ENCODE results near the gene ZNF792. TPM values are rescaled to one million over a fixed set of nuclear protein-coding genes. Genes with fewer than 3 reads are reported as not detected.
"Not testable (repeated sequence)": the region's sequence is repeated elsewhere in the genome, so short reads cannot be mapped to it uniquely, and the experiment has no call there.

Gene ZNF792
- total RNA-seq, 1 donor from 2014 or later = 19.0 TPM

DNA sequence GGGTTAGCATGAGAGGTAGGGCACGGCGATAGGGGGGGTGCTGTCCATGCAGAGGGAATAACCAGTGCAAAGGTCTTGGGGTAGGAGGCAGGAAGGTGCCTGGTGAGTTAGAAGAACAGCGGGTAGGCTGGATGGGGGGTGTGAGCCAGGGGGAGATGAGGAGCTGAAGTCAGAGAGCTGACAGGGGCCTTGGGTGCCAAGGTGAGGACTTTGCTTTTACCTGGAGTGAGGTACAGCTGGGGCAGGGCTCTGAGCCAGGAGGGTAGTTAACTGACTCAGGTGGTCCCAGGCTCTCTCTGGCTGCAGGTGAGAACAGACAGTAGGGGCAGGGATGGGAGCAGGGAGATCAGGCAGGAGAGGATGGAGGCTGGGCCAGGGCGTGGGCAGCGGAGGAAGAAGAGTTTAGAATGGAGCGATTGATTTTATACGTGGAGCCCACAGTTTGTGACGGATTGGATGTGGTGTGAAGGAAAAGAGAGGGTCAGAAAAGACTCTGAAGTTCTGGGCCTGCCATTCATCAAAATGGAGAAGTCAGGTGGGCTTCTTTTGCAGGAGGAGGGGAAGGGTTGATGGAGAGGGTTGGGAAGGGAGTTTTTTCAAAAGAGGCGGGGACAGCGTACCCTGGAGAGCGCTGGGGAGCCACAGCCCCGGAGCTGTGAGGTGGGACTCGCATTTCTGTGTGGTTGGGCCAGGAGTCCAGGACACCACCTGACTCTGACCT lies 34.9 kb upstream of the ZNF792 start:
- no peak for DNase-seq

DNA sequence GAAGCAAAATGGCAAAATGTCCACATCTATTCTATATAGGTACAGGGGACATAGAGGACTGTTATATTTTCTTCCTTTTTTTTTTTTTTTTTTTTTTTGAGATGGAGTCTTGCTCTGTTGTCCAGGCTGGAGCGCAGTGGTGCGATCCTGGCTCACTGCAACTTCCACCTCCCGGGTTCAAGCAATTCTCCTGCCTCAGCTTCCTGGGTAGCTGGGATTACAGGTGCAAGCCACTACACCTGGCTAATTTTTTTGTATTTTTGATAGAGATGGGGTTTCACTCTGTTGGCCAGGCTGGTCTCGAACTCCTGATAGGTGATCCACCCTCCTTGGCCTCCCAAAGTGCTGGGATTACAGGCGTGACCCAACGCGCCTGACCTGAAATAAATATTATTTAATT lies 34.2 kb upstream of the ZNF792 start:
- not testable (repeated sequence) for DNase-seq

DNA sequence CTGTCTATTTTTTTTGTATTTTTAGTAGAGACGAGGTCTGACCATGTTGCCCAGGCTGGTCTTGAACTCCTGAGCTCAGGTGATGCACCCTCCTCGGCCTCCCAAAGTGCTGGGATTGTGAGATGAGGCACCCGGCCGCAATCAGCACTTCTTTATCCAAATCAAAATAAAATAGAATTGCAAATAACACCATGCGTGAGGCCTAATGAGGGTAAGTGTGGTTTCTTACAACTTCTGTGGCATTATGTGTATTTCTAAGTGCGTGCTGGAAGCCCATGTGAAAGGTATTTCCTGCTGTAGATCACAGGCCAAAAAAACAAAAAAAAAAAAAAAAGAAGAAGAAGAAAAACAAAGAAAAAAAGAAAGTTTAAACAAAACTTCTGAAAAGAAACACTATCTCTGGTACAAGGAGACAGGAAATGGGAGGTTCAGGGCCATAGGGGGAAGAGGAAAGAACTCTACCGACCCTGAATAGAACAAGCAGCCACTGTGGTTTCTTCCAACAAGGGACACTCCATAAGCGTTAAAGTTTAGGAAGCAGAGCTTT lies 33.1 kb upstream of the ZNF792 start:
- no peak for DNase-seq

DNA sequence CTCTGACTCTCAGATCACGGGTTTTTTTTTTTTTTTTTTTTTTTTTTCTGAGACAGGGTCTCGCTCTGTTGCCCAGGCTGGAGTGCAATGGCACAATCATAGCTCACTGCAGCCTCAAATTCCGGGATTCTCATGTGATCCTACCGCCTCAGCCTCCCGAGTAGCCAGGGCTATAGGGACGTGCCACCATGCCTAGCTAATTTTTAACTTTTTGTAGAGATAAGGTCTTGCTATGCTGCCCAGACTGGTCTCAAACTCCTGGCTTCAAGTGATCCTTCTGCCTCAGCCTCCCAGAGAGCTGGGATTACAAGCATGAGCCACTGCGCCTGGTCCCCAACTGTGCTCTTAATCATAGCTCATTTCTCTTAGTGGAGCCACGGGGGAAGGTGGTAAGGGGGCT lies 31.5 kb upstream of the ZNF792 start:
- DNase-seq = no peak

DNA sequence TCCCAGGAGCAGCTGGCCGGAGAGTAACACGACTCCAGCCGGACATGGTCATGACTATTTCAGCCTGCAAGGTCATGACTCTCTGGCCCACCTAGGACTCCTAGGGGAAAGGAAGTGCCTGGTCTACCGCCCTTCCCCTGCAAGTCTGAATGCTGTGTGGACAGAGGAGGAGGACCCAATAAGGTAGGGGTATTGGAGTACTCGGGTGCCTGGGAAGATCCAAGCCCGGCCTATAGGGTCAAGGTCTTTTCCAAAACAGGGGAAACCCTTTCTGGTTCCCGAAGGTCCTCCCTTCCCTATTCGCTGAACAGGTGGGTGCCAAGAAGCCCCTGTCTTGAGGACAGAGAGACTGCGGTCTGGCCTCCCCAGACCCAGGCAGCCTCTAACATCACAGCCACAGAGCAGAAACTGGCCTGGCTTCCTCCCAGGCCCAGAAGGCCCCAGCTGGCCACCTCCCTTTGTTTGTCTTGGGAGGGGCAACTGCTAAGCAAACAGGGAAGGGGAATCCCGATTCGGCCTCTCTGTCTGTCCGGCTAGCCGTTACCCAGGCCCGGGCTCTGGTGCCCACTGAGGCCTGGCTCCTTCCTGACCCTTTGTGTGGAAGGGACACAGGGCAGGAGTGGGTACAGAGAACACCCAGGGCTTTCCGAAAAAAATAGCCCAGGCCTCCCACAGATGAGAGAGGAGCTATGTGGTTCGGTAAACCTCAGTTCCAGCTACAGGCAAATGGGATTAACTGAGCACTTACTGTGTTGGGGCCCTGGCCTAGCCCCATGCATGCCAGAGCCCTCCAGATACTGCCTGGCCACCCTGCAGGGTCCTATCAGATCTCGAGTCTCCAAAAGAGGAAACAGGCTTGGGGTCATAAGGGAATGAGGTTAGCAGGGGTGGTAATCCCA lies 30.9 kb upstream of the ZNF792 start:
- no peak for DNase-seq

DNA sequence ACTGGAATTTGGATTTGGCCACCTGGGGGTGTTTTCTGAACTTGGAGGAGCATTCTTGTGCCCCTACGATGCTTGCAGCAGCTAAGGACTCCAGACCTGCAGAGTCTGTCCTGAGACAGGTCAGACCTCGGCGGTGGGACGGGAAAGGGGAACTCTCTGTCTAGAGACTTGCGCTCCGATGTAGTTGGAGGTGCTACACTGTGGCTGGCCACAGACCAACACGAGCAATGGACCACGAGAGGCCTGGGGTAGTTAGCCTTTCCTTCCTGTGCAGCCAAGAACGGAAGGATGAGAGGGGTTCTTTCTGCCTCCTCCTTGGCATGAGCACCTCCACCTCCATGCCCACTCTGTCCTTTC lies 30.2 kb upstream of the ZNF792 start:
- DNase-seq = no peak

DNA sequence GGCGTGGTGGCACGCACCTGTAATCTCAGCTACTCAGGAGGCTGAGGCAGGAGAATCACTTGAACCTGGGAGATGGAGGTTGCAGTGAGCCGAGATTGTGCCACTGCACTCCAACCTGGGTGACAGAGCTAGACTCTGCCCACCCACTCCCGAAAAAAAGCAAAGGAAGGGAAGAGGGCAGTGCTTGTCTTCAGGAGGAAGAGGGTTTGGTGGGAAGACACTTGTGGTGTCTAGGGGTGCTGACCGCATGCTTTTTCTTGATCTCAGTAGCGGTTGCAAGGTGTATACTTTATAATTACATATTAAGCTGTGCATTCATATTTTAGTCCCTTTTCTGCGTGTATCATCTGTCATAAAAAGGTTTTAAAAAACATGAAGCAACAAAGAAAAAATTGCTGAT lies 28.6 kb upstream of the ZNF792 start:
- not testable (repeated sequence) for DNase-seq

DNA sequence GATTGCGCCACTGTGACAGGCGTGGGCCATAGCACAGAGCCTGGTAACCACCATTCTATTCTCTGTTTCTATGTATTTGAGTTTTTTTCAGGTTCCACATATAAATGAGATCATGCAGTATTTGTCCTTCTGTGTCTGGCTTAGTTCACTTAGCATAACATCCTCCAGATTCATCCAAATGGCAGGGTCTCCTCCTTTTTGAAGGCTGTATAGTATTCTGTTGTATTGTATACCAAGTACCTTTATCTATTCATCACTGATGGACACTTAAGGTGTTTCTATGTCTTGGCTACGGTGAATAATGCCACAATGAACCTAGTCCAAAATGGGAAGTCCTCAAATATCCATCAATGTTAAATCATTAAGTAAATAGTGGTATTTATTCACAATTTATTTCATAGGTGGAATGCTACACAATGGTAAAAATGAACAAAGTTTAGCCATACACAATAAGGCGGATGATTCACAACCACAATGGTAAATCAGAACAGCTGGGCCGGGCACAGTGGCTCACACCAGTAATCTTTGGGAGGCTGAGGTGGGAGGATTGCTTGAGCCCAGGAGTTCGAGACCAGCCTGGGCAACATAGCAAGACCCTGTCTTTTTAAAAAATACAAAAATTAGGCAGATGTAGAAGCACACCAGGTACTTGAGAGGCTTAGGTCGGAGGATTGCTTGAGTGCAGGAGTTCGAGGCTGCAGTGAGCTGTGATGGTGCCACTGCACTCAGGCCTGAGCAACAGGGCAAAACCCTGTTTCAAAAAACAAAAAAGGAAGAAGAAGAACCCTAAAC lies 27.7 kb upstream of the ZNF792 start:
- no peak for DNase-seq

DNA sequence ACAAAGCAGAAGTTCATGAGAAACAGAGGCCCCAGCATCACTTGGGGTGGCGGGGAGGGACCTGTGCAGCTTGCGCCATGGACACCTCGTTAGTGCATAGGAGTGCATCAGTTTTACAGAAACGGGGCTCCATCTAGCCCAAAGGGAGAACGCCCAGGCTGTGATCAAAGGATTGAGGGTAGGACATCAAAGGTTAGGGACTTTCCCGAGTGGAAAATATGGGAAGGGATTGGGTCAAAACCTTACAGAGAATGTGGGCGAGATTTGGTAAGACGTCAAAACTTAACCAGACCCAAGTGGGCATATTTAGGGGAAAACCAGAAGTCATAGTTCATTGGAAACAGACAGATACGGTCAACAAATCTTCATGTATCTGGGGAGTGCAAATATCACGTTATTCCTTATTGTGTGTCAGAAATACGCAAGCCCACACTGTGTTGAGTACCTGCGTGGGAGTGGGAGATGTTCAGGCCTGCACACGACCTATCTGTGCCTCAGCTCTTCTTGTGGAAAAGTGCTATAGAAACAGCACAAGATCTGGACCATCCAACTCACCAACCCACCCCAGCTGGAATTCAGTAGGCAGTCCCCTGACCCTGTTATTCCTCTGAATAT lies 26.7 kb upstream of the ZNF792 start:
- DNase-seq = no peak

DNA sequence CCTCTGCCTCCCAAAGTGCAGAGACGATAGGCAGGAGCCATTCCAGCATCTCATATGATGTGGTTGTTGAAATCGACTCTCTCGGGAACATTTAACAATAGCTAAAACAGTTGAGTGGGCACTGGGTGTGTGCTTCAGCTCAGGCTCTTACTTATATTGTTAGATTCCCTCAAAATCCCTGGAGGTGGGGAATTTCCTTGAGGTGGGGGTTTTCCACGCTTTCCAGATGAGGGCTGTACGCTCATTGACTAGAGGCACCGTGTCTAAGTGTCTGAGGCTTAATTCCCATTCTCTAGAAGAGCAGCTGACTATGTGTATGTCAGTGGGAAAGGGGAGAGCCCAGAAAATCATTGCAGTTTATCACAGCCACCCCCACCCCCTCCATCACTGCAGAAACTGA lies 25.3 kb upstream of the ZNF792 start:
- no peak for DNase-seq

DNA sequence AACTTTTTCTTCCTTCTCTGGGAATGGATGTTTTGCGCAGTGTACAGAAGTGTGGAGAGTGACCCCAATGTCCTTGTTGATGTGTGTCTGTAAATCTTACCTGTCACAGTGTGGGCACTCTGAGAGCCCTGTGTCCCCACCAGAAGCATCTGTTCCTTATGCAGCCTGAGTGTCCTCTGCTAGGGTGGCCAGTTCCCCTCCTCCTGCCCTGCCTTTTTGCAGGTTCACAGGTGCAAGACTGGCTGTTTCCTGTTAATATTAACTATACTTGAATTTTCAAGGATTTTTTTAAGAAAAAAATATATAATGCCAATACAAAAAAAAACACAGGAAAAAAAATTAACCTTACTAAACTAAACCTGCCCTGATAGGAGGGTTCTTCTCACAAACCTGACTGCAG lies 24.1 kb upstream of the ZNF792 start:
- no peak for DNase-seq

DNA sequence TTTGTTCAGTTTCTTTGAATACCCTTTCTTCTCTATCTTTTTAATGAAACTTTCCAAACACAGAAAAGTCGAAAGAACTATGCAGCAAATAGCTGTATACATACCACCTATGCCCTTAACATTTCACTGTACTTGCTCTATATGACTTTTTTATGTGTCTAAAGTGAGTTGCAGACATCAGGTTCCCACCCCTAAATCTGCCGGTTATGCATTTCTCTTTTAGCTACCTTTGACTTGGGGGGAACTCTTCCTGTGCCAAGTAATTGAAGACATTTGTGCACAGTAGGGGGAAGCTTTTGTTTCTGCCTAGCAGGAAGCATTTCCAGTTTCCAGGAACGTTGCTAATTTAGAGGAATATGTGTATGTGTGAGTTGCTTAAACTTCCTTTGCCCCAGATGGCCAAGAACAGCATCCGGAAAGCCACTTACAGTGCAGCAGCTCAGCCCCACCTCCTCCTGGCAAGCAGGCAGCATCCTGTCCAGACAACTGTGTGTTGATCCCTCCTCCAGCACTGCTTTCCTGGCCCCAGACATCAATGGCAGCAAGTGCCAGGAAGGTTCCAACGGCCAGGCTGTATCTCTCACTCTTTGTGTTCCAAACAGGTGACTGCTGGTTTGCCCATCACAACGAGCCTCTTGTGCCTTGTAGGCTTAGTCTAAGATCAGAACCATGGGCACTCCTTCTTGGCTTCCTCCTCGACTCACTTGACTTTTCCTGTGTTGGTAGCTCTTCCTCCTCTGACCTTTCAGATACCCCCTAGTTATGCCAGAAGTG lies 21.4 kb upstream of the ZNF792 start:
- no peak for DNase-seq

DNA sequence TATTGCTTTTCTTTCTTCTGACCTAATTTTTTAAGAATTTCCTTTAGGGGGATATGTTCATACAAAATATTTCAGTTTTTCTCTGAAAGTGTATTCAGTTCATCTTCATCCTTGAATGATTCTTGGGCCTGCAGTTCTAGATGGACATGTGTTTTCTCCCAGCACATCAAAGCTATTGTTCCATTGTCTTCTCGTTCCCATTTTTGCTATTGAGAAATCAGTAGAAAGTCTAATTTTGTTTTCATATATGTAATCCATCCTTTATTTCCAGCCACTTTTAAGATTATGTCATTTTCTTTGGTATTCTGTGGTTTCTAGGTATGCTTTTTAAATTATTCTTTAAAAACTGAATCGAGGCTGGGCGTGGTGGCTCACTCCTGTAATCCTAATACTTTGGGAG lies 20.3 kb upstream of the ZNF792 start:
- DNase-seq = no peak

DNA sequence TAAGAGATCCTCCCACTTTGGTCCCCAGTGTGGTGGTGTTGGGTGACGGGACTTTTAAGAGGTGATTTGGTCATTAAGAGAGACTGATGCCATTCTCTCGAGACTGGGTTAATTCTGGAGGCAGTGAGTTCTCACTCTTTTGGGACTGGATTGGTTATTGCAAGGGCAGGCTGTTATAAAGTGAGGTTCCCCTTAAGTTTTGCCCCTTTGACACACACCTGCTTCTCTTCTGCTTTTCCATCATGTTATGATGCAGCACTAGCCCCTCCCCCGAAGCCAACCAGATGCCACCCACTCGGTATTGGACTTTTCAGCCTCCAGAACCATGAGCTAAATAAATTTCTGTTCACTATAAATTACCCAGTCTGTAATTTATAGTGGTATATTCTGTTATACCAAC lies 19.8 kb upstream of the ZNF792 start:
- DNase-seq = no peak

DNA sequence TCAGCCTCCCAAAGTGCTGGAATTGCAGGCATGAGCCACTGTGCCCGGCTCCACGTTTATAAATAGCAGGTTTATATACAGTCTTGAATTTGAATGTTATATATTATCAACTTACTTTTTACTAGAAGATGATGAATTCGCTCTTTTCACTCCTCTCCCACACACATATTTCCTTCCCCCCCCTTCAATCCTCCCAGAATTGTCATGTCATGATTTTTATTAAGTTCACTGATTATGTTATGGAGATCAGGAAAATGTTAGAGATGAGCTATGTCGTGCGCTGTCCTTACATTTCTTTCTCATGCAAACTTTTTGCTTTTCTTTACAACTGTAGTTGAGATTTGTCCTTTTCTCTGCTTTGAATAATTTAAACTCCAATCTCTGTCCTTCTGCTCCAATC lies 18.2 kb upstream of the ZNF792 start:
- DNase-seq = no peak

DNA sequence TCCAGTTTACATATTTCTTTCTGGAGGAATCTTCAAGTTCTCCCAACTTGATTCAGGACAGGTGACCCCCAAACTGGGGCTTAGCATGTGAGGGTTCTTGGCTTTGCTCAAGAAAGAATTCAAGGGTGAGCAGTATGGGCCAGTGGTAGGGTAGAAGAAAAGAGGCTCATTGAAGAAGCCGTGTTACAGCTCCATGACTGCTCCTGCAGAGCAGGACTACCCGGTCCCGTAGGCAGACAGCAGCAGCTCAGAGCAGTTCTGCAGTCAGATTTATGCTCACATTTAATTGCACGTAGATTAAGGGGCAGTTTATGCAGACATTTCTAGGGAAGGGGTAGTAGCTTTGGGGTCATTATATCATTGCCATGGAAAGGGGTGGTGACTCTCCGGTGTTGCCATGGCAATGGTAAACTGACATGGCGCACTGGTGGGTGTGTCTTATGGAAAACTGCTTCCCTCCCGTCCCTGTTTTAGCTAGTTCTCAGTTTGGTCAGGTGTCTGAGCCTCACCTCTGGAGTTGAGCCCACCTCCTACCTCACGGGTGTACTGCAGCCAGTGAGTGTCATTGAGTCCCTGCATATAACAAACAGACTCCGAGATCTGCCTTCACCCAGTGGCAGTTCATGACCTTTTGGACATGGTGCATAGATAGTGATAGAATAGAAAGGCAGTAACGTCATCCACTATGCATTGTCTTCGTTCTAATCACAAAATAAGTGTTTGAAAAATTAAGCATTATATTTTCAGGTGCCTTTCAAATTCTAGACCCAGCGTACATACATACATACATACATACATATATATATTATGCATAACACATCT lies 16.0 kb upstream of the ZNF792 start:
- DNase-seq = no peak

DNA sequence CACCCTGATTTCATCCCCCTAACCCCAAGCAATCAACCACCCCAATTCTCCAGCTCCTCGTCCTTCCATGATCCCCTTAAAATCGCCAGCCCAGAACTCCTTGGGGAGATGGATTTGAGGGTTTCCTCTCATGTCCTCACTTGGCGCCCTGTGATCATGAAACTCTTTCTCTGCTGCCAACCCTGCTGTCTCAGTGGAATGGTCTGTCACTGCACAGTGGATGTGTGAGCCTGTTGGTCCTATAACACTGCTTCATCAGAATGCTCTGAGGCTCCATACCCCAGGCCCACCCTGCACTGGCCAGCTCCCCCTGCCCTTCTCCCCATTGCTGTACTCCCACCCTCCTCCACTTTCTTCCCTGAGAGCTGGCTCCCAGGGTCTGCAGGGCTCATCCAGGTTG lies 12.6 kb upstream of the ZNF792 start:
- no peak for DNase-seq

DNA sequence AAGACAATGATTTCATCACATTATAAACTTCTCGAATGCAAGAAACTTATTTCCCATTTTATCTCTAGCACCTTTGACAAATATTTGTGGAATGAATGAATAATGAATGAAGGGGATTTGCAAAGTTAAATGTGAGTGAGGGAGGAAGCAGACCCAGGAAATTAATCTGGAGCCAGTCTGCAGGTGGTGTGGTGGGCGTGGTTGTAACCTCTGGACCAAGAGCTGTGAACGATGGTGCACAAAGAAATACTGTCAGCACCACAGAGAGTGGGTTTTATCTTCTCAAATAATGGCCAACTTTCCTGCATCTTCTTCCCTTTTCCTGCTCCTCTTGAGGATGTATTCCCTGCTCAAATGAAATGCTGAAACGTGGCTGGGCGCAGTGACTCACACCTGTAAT lies 11.0 kb upstream of the ZNF792 start:
- DNase-seq = no peak

DNA sequence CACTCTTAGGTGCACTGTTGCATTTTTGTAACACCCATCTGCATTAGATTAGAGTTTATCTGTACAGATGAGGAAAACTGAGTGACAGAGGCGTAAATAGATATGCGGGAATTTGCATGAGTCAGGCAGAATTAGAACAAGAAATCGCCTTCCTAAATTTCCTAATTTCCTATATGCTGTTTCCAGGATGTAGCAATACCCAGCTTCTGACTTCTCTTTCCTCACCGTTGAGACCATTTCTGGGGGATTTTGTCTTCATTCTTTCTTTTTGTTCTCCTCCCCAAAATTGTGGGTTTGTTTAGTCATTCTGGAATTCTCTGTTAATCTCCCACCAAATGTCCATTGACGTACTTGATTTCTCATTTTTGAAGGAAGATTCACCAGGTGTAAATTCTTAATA lies 10.6 kb upstream of the ZNF792 start:
- DNase-seq = no peak

DNA sequence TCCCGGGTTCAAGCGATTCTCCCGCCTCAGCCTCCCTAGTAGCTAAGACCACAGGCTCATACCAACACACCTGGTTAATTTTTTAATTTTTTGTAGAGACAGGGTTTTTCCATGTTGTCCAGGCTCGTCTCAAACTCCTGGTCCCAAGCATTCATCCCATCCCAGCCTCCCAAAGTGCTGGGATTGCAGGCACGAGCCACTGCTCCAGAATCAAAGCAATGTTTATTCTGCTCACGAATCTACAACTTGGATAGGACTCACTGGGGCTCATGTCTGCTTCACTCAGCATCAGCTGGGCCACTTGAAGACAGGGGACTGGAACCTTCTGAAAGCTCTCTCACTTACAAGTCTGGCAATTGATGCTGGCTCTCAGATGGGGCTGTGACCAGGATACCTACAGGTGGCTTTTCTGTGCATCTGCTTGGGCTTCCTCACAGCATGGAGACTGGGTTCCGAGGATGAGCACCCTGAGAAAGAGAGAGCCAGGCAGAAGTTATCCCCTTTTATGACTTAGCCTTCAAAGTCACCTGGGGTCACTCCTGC lies 8.2 kb upstream of the ZNF792 start:
- DNase-seq = no peak
